Activated CD8-positive, alpha-beta memory T cell treated with anti-CD3 and anti-CD28 coated beads for 48 hours (primary cell): ENCODE data around the gene TEX22.

Source experiments
- DNase-seq, 3 experiments: peaks; one replicate each; pipeline ENCODE4 v3.0.0-alpha.2; 2020; ENCODE audit warnings: low read depth in 2 of 3, low spot score in 2 of 3

Gene TEX22

GRCh38 chr14:105437723-105438500, 39.6 kb downstream of the TEX22 start:
- DNase-seq, result no peak

- no peak for DNase-seq
Observed at GRCh38 chr14:105439179-105439578, 40.8 kb downstream of the TEX22 start.

GRCh38 chr14:105439710-105440553, 41.6 kb downstream of the TEX22 start:
- DNase-seq, result no peak

- DNase-seq, result no peak
Observed at GRCh38 chr14:105440554-105440900, 42.2 kb downstream of the TEX22 start.

DNA sequence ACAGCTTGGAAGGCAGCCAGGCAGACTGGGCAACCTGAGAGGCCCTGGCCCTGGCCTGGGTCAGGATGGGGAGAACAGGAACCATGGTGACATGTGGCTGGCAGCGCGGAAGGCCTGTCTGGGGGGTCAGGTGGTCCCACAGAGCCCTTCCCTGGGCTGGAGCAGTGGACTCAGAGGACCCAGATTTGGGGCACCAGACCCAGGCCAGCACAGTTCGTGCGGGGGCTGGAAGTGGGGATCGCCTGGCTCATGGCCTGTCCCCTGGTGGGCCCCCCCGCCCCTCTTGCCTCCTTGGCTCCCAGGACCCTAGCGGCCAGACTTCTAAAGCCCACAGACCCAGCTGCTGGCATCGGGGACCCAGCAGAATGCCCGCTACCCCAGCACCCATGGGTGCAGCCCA, 42.7 kb downstream of the TEX22 start:
- DNase-seq, result no peak

- no peak for DNase-seq
Observed at GRCh38 chr14:105442125-105442524, 43.8 kb downstream of the TEX22 start.

DNA sequence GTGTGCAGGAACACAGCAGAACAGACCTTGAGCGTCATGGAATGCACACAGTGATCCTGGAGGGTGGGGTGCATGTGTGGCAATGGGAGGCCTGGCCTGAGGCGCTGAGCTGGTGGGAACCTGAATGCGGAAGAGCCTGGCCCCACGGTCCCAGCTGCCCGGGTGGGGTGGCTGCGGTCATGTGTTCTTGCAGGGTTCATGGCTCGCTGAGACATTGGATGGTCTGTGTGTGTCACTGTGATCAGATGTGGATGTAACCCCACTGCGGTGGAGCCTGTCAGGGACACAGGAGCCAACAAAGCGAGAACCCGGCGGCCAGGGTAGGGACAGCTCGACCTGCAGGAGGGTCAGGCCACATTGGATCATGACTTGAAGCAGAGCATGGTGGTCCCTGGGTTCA, 44.5 kb downstream of the TEX22 start:
- no peak for DNase-seq

GRCh38 chr14:105444859-105445258, 46.5 kb downstream of the TEX22 start:
- no peak for DNase-seq

DNA sequence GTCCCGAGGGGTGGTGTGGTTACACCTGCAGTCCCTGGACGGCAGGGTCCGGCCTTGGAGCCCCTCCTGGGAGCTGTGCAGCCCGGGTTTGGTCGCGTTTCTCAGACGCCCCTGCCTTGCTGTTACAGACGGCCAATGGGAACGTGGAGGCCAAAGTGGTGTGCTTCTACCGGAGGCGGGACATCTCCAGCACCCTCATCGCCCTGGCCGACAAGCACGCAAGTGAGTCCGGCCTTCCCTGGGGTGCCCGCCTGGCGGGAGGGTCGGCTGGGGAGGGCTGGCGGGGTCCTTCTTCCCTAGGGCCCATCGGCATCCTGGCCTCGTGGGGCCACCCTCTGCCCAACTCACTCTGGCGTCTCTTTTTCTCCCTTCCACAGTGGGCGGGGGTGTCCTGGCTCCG, 47.0 kb downstream of the TEX22 start:
- DNase-seq, result no peak

- DNase-seq, result no peak
Observed at GRCh38 chr14:105445901-105446845, 47.8 kb downstream of the TEX22 start.

- no peak for DNase-seq
Observed at GRCh38 chr14:105446971-105447370, 48.6 kb downstream of the TEX22 start.

GRCh38 chr14:105447651-105448640, 49.6 kb downstream of the TEX22 start:
- no peak for DNase-seq

DNA sequence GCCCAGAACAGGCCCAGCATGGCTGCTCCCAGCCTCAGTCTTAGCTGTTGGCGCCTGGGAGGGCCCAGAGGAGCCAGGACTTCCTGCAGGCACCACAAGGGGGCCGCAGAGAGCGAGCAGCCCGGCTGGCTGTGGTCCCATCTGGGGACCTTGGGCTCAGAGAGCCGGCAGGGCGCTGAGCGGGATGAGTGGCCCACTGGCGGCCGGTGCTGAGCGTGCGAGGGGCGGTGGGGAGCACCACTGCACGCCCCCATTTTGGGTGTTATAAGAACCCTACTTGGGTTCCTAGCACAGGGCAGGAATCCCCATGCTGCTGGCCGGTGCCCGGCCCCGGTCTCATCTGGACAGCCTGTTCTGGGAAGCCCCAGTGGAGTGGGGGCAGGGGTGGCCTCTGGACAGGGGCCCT, 50.4 kb downstream of the TEX22 start:
- DNase-seq, result peak; percentile 18 to 40 (median 24)

- no peak for DNase-seq
Observed at GRCh38 chr14:105449276-105450122, 51.2 kb downstream of the TEX22 start.

- DNase-seq, result no peak
Observed at GRCh38 chr14:105450123-105450505, 51.8 kb downstream of the TEX22 start.

GRCh38 chr14:105450864-105451720, 52.8 kb downstream of the TEX22 start:
- no peak for DNase-seq

DNA sequence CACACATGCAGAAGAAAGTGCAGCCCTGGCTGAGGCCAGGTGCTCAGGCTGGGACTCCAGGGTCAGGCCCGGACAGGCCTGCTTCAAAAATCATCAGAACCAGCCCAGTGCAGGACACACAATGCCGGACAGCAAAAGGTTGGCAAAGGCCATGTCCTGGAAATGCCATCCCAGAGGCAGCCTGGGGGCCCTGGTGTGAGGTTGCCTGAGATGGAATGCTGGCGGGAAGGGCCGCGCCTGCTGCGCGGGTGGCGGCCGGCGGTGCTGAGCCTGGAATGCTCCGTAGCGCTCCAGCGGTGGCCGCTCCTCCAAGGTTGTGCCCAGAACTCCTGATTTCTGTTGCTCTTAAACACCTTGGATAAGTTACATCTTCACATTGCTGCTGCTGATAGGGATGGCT, 54.6 kb downstream of the TEX22 start:
- no peak for DNase-seq

DNA sequence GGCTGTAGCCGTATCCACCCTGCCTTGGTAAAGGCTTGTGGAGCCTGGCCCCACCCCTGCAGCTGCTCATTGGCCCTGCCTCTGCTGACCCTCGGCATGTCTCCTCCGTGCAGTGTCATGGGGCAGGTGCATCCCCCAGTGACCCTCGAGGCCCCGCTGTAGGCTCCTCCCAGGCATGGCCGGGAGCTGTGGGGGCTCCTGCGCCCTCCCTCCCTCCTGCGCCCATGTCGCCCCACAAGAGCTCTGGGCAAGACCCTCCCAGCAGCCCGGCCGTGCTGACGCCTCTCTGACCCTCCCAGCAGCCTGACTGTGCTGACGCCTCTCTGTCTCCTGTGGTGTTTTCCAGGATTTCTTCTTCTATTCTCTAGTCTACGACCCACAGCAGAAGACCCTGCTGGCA, 55.5 kb downstream of the TEX22 start:
- DNase-seq, result no peak
